IPS-11a (cell line): Measurements from ENCODE around the gene LTB.
"Not testable (repeated sequence)": the region's sequence is repeated elsewhere in the genome, so short reads cannot be mapped to it uniquely, and the experiment has no call there.

Experiments used
- H3K4me3 ChIP-seq: one replicate; pipeline ENCODE4 v1.5.1; 2013; ENCODE audit warnings: low read depth, low read length, control low read depth

LTB gene

GRCh38 chr6:31609519-31610406 lies 27.5 kb upstream of the LTB start:
- H3K4me3 ChIP-seq: no peak overlapping the region

- H3K4me3 ChIP-seq: no peak overlapping the region
Measured at GRCh38 chr6:31607317-31607716, 25.1 kb upstream of the LTB start.

GRCh38 chr6:31597006-31597405 lies 14.8 kb upstream of the LTB start:
- H3K4me3 ChIP-seq: no peak overlapping the region

GRCh38 chr6:31592396-31592771 lies 10.2 kb upstream of the LTB start:
- H3K4me3 ChIP-seq: no peak overlapping the region

- H3K4me3 ChIP-seq: not testable (repeated sequence)
Measured at GRCh38 chr6:31590691-31591090, 8.5 kb upstream of the LTB start.

GRCh38 chr6:31588871-31589650 lies 6.8 kb upstream of the LTB start:
- H3K4me3 ChIP-seq: no peak overlapping the region

- no peak overlapping the region for H3K4me3 ChIP-seq
Measured at GRCh38 chr6:31587791-31588777, 5.9 kb upstream of the LTB start.

GRCh38 chr6:31586599-31587281 lies 4.5 kb upstream of the LTB start:
- H3K4me3 ChIP-seq: no peak overlapping the region

- no peak within 1 kb of the TSS for H3K4me3 ChIP-seq
Measured at GRCh38 chr6:31586008-31586407, 3.8 kb upstream of the LTB start, which contains the start of gene LST1. TSS of gene LST1 (plus strand) at chr6:31586277. CDS start at chr6:31587300, 1,023 bp downstream.

GRCh38 chr6:31585491-31585890 lies 3.3 kb upstream of the LTB start:
- no peak overlapping the region for H3K4me3 ChIP-seq

GRCh38 chr6:31581434-31582229 lies 592 bp downstream of the LTB start:
- peak overlapping the region; percentile 82 for H3K4me3 ChIP-seq

GRCh38 chr6:31580807-31581433 lies 1.3 kb downstream of the LTB start:
- H3K4me3 ChIP-seq: peak overlapping the region; percentile 82

- H3K4me3 ChIP-seq: peak overlapping the region; percentile 82
Measured at GRCh38 chr6:31580438-31580740, 1.8 kb downstream of the LTB start.

GRCh38 chr6:31579546-31580437 lies 2.4 kb downstream of the LTB start:
- H3K4me3 ChIP-seq: no peak overlapping the region

- H3K4me3 ChIP-seq: no peak overlapping the region
Measured at GRCh38 chr6:31579119-31579505, 3.1 kb downstream of the LTB start.

GRCh38 chr6:31578184-31579118 lies 3.8 kb downstream of the LTB start:
- no peak overlapping the region for H3K4me3 ChIP-seq

- H3K4me3 ChIP-seq: no peak overlapping the region
Measured at GRCh38 chr6:31577579-31577966, 4.7 kb downstream of the LTB start.
